GM12878 (cell line): Measurements from ENCODE around the gene HCN3. TPM values are rescaled to one million over a fixed set of nuclear protein-coding genes. Genes with fewer than 3 reads are reported as not detected.

Experiments used
- CBX3 ChIP-seq: fragments of 200-600 bp; sonication (generic); IDR thresholded peaks from 2 replicates; pipeline ENCODE4 v1.6.1; 2016; ENCODE audit warnings: low read depth, borderline replicate concordance
- EP300 ChIP-seq, 2 experiments: fragments of 150-350 bp in 1 of 2; IDR thresholded peaks; 2 replicates each; pipeline ENCODE4 v1.6.1; 2011 to 2012; ENCODE audit warnings: low read depth in 2 of 2, low read length in 2 of 2, borderline replicate concordance in 1 of 2, improper control_type of control experiment in 1 of 2, inconsistent platforms in 1 of 2; ENCODE audit not compliant: control insufficient read depth in 1 of 2
- ETV6 ChIP-seq, 2 experiments: fragments of 450-650 bp in 1 of 2; IDR thresholded peaks in 1 of 2; conservative IDR thresholded peaks in 1 of 2; 2 replicates each; pipeline ENCODE4 v1.6.1; 2014; ENCODE audit warnings: antibody characterized with exemption in 1 of 2, borderline replicate concordance in 1 of 2, low read depth in 1 of 2, mild to moderate bottlenecking in 1 of 2, moderate library complexity in 1 of 2
- FOXM1 ChIP-seq: IDR thresholded peaks from 2 replicates; pipeline ENCODE4 v1.6.1; 2012; ENCODE audit warnings: low read depth, mild to moderate bottlenecking, inconsistent platforms, low read length, moderate library complexity
- GATAD2B ChIP-seq: fragments of 450-650 bp; conservative IDR thresholded peaks from 2 replicates; pipeline ENCODE4 v1.6.1; 2017; ENCODE audit warnings: low read depth, mild to moderate bottlenecking, moderate library complexity
- IKZF1 ChIP-seq: fragments of 450-650 bp; conservative IDR thresholded peaks from 2 replicates; pipeline ENCODE4 v1.6.1; 2017; ENCODE audit warnings: antibody characterized with exemption, mild to moderate bottlenecking
- KDM1A ChIP-seq: fragments of 200-600 bp; sonication (generic); IDR thresholded peaks from 2 replicates; pipeline ENCODE4 v1.6.1; 2016; ENCODE audit warnings: borderline replicate concordance
- MTA3 ChIP-seq: IDR thresholded peaks from 2 replicates; pipeline ENCODE4 v1.6.1; 2012; ENCODE audit warnings: low read length, inconsistent platforms, borderline replicate concordance
- NFXL1 ChIP-seq: fragments of 450-650 bp; IDR thresholded peaks from 2 replicates; pipeline ENCODE4 v1.6.1; 2017; ENCODE audit warnings: antibody characterized with exemption, mild to moderate bottlenecking, borderline replicate concordance
- NR2C1 ChIP-seq: fragments of 450-650 bp; IDR thresholded peaks from 2 replicates; pipeline ENCODE4 v1.6.1; 2017; ENCODE audit warnings: antibody characterized with exemption, mild to moderate bottlenecking, moderate library complexity
- POLR2AphosphoS2 ChIP-seq: IDR thresholded peaks from 2 replicates; pipeline ENCODE4 v1.6.1; 2011; ENCODE audit warnings: low read depth, mild to moderate bottlenecking, low read length, improper control_type of control experiment, moderate library complexity
- RAD21 ChIP-seq: IDR thresholded peaks from 2 replicates; pipeline ENCODE4 v1.6.1; 2011; ENCODE audit warnings: mild to moderate bottlenecking, low read depth, low read length, moderate library complexity; ENCODE audit not compliant: insufficient read depth
- RAD51 ChIP-seq: fragments of 450-650 bp; IDR thresholded peaks from 2 replicates; pipeline ENCODE4 v1.6.1; 2016; ENCODE audit warnings: moderate library complexity, mild to moderate bottlenecking, inconsistent platforms
- SIN3A ChIP-seq: IDR thresholded peaks from 2 replicates; pipeline ENCODE4 v1.6.1; 2012; ENCODE audit warnings: low read depth, low read length, improper control_type of control experiment
- ZNF217 ChIP-seq: fragments of 450-650 bp; IDR thresholded peaks from 2 replicates; pipeline ENCODE4 v1.6.1; 2017; ENCODE audit warnings: antibody characterized with exemption, mild to moderate bottlenecking
- polyA plus RNA-seq, 11 experiments: library from polyadenylated mRNA; depleted of rRNA in 4 of 11; unstranded in 6 of 11; stranded (reverse) in 5 of 11; fragments of >200 nt; fragmentation: Nextera tagmentation in 4 of 11; fragmentation: Illumina TruSeq in 1 of 11; extraction: Ambion mirVana in 4 of 11; extraction: Trizol in 1 of 11; gene quantifications; 1 replicate in 1 of 11; 2 replicates in 10 of 11; pipeline versions ENCODE4 v1.2.1 to v1.2.3, GENCODE V29; 2011 to 2016; ENCODE audit warnings: inconsistent platforms in 2 of 11, missing spikeins in 2 of 11, low read depth in 1 of 11
- total RNA-seq, 4 experiments: library from RNA; depleted of rRNA in 3 of 4; stranded (reverse); fragments of >200 nt in 3 of 4; fragmentation: Illumina TruSeq in 1 of 4; extraction: Trizol in 1 of 4; gene quantifications; 2 replicates each; pipeline versions ENCODE4 v1.2.1 to v1.2.3, GENCODE V29; 2013 to 2021
- TF ChIP-seq, protein P1 (sequence below): fragments of 450-650 bp; IDR thresholded peaks from 2 replicates; pipeline ENCODE4 v1.6.1; 2017; ENCODE audit warnings: borderline replicate concordance
- TF ChIP-seq, protein P2 (sequence below): fragments of 450-650 bp; IDR thresholded peaks from 2 replicates; pipeline ENCODE4 v1.6.1; 2018; ENCODE audit warnings: mild to moderate bottlenecking, low read depth, moderate library complexity; ENCODE audit not compliant: partially characterized antibody
- TF ChIP-seq, protein P3 (sequence below): IDR thresholded peaks from 2 replicates; pipeline ENCODE4 v1.6.1; 2012; ENCODE audit warnings: improper control_type of control experiment, low read depth, low read length; ENCODE audit not compliant: insufficient replicate concordance

Gene HCN3
- total and polyA plus RNA-seq, 10 of the 15 experiments (the other 5 are each of a cell fraction or from before 2014, with no cell fraction given) = 0.08 to 4.1 (median 1.8) TPM

DNA sequence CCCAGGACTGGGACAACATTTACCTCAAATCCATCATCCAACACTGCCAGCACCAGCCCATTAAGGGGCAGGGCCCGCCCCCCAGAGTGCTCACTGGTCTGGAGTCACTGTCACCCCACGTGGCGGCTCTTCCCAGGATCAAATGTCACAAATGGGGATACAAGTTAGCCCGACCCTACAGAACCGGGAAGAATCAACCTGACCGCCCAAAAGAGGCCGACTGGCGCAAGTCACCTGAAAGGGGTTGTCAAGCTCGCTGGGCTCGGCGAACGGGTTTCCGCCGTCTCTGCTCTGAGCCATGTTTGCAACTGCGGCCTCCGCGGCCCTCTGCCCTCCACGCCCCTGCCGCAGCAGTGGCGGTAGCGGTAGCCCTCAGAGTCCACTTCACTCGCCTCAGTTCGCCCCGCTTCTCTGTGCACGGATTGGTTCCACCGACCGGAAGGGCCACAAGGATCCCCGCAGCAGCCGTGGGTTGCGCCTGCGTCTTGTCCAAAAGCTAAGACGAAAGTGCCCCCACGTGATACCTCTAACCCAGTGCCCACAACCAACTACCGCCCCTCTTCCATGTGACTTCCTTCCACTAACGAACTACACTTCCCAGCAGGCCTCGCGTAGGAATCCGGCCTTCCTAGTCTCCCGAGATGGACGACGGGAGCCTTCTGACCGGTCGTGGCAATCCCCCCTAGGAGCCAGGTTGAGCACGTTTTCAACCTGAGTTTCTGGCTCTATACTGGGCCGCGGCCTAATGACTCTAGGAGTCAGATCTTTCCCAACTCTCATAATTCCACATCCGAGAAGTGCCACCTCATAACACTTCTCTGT is 15.2 kb upstream of the HCN3 start, which contains the start of gene SCAMP3 (continued):
- TF ChIP-seq ETV6 (conservative IDR thresholded peaks at IDR 0.05 in 1 of 2, IDR thresholded peaks at IDR 0.05 in 1 of 2; ENCODE audit: borderline replicate concordance in 1 of 2, low read depth in 1 of 2) (no peak), NR2C1 (no peak), CBX3 (no peak), RAD21 (no peak), KDM1A (no peak), MTA3 (peak; percentile 96), POLR2AphosphoS2 (peak; percentile 98), SIN3A (peak; percentile 66; the same call in 1 of the 2 replicates), ZNF217 (no peak), GATAD2B (peak; percentile 40; the same call in 1 of the 2 replicates), FOXM1 (peak; percentile 53), NFXL1 (no peak), IKZF1 (peak; percentile 94), EP300 (IDR thresholded peaks at IDR 0.05; ENCODE audit: borderline replicate concordance in 1 of 2, control insufficient read depth in 1 of 2, low read depth in 2 of 2, low read length in 2 of 2) (no peak), RAD51 (peak; percentile 99)
- TF ChIP-seq, protein P1, sequence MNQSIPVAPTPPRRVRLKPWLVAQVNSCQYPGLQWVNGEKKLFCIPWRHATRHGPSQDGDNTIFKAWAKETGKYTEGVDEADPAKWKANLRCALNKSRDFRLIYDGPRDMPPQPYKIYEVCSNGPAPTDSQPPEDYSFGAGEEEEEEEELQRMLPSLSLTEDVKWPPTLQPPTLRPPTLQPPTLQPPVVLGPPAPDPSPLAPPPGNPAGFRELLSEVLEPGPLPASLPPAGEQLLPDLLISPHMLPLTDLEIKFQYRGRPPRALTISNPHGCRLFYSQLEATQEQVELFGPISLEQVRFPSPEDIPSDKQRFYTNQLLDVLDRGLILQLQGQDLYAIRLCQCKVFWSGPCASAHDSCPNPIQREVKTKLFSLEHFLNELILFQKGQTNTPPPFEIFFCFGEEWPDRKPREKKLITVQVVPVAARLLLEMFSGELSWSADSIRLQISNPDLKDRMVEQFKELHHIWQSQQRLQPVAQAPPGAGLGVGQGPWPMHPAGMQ = peak; percentile 8; the same call in 1 of the 2 replicates
- TF ChIP-seq, protein P2, sequence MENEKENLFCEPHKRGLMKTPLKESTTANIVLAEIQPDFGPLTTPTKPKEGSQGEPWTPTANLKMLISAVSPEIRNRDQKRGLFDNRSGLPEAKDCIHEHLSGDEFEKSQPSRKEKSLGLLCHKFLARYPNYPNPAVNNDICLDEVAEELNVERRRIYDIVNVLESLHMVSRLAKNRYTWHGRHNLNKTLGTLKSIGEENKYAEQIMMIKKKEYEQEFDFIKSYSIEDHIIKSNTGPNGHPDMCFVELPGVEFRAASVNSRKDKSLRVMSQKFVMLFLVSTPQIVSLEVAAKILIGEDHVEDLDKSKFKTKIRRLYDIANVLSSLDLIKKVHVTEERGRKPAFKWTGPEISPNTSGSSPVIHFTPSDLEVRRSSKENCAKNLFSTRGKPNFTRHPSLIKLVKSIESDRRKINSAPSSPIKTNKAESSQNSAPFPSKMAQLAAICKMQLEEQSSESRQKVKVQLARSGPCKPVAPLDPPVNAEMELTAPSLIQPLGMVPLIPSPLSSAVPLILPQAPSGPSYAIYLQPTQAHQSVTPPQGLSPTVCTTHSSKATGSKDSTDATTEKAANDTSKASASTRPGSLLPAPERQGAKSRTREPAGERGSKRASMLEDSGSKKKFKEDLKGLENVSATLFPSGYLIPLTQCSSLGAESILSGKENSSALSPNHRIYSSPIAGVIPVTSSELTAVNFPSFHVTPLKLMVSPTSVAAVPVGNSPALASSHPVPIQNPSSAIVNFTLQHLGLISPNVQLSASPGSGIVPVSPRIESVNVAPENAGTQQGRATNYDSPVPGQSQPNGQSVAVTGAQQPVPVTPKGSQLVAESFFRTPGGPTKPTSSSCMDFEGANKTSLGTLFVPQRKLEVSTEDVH = peak; percentile 27
- TF ChIP-seq, protein P3, sequence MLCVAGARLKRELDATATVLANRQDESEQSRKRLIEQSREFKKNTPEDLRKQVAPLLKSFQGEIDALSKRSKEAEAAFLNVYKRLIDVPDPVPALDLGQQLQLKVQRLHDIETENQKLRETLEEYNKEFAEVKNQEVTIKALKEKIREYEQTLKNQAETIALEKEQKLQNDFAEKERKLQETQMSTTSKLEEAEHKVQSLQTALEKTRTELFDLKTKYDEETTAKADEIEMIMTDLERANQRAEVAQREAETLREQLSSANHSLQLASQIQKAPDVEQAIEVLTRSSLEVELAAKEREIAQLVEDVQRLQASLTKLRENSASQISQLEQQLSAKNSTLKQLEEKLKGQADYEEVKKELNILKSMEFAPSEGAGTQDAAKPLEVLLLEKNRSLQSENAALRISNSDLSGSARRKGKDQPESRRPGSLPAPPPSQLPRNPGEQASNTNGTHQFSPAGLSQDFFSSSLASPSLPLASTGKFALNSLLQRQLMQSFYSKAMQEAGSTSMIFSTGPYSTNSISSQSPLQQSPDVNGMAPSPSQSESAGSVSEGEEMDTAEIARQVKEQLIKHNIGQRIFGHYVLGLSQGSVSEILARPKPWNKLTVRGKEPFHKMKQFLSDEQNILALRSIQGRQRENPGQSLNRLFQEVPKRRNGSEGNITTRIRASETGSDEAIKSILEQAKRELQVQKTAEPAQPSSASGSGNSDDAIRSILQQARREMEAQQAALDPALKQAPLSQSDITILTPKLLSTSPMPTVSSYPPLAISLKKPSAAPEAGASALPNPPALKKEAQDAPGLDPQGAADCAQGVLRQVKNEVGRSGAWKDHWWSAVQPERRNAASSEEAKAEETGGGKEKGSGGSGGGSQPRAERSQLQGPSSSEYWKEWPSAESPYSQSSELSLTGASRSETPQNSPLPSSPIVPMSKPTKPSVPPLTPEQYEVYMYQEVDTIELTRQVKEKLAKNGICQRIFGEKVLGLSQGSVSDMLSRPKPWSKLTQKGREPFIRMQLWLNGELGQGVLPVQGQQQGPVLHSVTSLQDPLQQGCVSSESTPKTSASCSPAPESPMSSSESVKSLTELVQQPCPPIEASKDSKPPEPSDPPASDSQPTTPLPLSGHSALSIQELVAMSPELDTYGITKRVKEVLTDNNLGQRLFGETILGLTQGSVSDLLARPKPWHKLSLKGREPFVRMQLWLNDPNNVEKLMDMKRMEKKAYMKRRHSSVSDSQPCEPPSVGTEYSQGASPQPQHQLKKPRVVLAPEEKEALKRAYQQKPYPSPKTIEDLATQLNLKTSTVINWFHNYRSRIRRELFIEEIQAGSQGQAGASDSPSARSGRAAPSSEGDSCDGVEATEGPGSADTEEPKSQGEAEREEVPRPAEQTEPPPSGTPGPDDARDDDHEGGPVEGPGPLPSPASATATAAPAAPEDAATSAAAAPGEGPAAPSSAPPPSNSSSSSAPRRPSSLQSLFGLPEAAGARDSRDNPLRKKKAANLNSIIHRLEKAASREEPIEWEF = no peak
